HUDEP-2 (cell line): ENCODE results near the gene OR52W1.
"Not testable (repeated sequence)": the region's sequence is repeated elsewhere in the genome, so short reads cannot be mapped to it uniquely, and the experiment has no call there.

Source experiments
- DNase-seq, 76 experiments: peaks; one replicate each; lab custom pipeline; 2025; ENCODE audit not compliant: unreplicated experiment in 76 of 76; lab: John Stamatoyannopoulos, UW

OR52W1 gene

DNA sequence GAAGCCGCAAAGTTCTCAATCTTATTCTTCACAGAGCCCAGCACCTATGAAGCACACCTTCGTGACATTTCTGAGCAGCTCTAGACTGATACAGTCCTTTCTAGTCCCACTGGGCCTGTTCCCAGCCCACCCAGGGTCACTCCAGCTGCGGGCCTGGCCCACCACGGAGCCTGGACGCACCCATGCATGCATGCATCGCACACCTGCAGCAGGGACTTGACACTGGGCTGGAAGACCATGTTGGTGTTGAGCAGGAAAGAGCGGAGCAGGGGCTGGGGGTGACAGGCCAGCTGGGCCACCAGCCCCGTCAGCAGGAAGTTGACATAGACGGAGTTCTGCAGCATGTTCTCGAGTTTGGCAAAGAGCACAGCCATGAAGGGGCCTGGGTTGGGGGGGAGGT lies 15.5 kb downstream of the OR52W1 start:
- DNase-seq, result no peak

GRCh38 chr11:6216501-6216900 lies 17.5 kb downstream of the OR52W1 start:
- DNase-seq, result no peak

- DNase-seq, result no peak
These were observed 18.7 kb downstream of the OR52W1 start for GRCh38 chr11:6217722-6218121.

DNA sequence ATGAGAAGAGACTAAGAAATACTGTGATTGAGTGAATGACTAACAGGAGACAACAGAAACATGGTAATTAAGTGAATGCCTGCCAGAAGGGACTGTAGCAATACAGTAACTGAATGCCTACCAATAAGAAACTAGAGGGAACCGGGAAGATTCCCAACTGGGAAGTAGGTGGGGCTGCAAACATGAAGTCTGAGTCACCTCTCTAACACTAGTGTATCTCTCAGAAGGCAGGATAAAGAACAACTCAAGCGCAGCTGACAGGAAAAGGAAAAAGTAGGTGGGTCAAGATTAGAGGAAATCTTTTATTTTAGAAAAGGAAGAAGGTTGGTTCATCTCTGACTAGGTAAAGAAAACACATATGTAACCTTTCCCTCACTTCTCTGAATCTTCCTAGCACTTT lies 20.3 kb downstream of the OR52W1 start:
- DNase-seq, result no peak

- no peak for DNase-seq
These were observed 24.8 kb downstream of the OR52W1 start for GRCh38 chr11:6223854-6224253.

DNA sequence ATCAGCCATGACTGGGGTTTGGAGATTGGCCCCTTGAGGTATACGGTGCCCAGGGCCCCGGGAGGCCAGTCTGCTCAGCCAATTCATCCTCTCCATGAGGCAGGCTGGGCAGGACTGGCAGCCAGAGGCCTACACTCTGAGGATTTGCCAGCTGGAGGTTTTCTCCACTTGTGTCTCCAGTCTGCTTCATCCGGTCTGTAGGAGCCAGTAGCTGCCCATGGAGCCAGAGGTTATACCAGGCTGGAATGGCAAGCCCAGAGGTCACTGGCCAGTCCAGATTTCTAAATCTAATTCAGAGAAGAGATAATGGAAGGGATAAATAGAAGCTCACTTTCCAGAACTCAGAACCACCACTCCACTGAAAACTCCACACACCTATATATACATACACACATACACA lies 25.4 kb downstream of the OR52W1 start:
- DNase-seq, result no peak

DNA sequence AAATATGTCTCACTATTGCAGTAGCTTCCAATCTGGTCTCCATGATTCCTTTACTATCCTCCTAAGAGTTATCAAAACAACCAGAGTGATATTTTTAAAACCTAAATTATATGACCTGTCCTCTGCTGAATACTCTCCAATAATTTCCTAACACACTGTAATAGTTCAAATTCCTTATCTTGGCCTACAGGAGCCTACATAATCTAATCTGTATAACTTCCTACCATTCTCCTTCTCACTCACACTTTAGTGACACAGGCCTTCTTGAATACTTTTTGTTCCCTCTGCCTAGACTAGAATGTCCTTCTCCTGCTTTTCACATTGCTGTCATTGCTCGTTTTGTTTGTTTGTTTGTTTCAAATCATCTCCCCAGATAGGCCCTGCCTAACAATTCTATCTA lies 26.0 kb downstream of the OR52W1 start:
- DNase-seq, result peak in 4 of 76 experiments; percentile 6 to 19 (median 9)

DNA sequence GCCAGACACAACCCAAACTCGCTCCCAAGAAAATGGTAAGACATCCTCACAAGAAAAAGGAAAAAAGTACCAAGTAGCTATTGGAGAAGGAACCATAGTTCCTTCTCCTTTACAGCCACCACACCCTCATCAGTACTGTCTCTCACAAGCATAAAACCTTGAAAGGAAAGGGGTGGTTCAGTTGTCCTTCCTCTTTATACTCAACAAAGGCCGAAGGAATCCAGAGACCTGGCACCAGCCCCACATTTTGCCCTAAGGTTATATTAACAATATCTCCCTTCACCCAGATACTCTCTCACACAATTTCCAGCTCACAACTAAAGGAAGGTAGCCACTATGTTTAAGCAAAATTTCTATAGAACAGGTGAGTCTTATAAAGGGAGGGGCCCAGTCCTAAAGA lies 26.9 kb downstream of the OR52W1 start:
- peak in 3 of 76 experiments; percentile 1 to 8 (median 2) for DNase-seq

- no peak for DNase-seq
These were observed 29.5 kb downstream of the OR52W1 start for GRCh38 chr11:6228520-6228919.

- no peak for DNase-seq
These were observed 30.9 kb downstream of the OR52W1 start for GRCh38 chr11:6229911-6230310.

DNA sequence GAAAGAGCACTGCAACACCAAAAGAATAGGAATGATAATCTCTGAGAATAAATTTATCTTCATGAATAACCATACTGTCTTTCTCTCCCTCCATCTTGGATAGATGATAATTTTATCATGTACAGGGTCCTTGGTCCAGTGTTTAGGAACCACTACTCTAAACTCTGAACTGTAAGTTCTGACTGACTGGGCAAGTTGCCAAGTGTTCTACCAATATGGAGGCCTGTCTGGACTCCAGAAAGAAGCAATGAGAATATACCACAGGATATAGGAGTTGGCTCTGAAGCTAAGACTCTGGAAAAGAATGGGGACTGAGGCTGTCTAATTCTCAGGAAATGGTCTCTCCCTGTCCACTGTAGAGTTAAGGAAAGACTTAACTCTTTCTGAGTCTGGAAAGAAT lies 33.9 kb downstream of the OR52W1 start:
- peak in 11 of 76 experiments; percentile 3 to 45 (median 9) for DNase-seq

GRCh38 chr11:6233984-6234386 lies 35.0 kb downstream of the OR52W1 start:
- DNase-seq, result no peak

DNA sequence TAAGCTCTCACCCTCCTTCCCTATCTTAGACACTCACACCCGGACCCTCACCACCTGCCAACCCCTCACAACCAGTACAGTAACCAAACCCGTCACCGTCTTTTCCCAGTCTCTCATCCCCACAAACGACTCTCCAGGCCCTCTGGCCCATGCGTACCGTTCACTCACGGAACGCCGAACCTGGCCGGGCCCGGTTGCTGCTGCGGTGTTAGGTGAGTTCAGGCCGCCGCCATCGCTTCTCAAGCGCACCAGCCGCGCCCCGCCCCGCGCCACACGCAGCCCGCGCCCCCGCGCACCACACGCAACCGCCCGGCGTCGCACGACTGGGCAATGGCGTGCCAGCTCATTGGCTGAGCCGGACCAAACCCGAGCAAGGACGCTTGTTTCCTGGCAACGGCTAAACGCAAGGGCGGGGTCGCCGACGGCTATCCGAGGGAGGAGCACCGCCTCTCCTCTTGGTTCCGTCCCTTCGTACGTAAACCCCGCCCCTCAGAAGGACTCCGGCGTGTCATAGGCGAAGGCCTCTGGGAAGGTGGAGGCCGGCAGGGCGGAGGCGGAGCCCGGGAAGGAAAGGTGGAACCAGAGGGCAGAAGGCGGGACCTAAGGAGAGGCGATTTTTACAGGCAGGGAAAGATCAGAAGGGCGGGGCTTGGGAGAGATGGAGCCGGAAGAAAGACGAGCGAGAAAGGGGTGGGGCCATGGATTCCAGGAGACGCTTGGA lies 35.5 kb downstream of the OR52W1 start, which contains the start of gene FHIP1B:
TSS of gene FHIP1B (minus strand) at position 250 of the 721 bp plus-strand sequence. CDS start 10,120 bp downstream, outside the sequence.
- peak; percentile 42 to 100 (median 99) for DNase-seq

GRCh38 chr11:6237266-6237665 lies 38.2 kb downstream of the OR52W1 start:
- DNase-seq, result no peak

DNA sequence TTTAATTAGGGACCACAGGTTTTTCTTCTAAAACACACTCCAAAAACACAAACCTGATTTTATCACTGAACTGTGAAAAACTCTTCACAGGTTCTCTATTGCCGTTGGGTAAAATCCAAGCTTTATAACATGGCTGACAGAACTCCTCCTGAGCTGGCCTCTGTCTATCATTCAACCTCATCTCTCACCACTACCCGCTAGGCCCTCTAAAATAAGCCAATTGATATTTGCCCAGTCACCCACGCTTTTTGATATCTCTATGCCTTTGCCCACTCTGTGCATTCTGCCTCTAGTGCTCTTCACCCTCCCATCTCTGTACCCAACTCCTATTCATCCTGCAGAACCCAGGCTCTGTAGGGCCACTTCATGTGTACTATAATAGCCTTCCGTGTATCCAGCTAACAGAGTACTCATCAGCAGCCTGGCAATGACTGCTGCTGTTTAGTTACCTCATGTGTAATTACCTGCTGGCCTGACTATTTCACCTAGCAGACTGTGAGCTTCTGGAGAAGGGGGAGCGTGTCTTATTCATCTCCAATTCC lies 38.8 kb downstream of the OR52W1 start:
- DNase-seq, result peak in 4 of 76 experiments; percentile 2 to 59 (median 8)

- DNase-seq, result peak in 6 of 76 experiments; percentile 2 to 24 (median 12)
These were observed 39.9 kb downstream of the OR52W1 start, which contains the start of gene CNGA4 for GRCh38 chr11:6238902-6239301. Gene CNGA4 (plus strand): TSS chr11:6239089. CDS start chr11:6239207, 118 bp downstream.

GRCh38 chr11:6240139-6240538 lies 41.1 kb downstream of the OR52W1 start:
- DNase-seq, result no peak

GRCh38 chr11:6240781-6241180 lies 41.8 kb downstream of the OR52W1 start:
- no peak for DNase-seq

DNA sequence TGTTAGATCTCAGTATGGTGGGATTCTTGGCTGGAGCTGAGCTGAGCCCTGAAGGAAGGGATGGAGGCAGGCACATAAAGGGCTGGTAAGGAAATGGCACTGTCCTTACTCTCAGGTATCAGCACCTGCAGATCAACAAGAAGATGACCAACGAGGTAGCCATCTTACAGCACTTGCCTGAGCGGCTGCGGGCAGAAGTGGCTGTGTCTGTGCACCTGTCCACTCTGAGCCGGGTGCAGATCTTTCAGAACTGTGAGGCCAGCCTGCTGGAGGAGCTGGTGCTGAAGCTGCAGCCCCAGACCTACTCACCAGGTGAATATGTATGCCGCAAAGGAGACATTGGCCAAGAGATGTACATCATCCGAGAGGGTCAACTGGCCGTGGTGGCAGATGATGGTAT lies 42.3 kb downstream of the OR52W1 start:
- DNase-seq, result no peak

GRCh38 chr11:6245536-6245935 lies 46.5 kb downstream of the OR52W1 start:
- DNase-seq, result peak in 5 of 76 experiments; percentile 3 to 11 (median 4)

- DNase-seq, result peak in 1 of 76 experiments; percentile 7
These were observed 49.2 kb downstream of the OR52W1 start for GRCh38 chr11:6248248-6248647.

- not testable (repeated sequence) for DNase-seq
These were observed 49.9 kb downstream of the OR52W1 start for GRCh38 chr11:6248897-6249296.
